HepG2 (cell line): ENCODE data around the gene DMAC1. TPM values are rescaled to one million over a fixed set of nuclear protein-coding genes. Genes with fewer than 3 reads are reported as not detected.

ENCODE experiments used
- ATAC-seq: fragments of 200-7000 bp; cut with Tn5 transposase; 3 replicates; pipeline ENCODE4 v1.9.1; 2020; ENCODE audit warnings: mild to moderate bottlenecking, moderate library complexity
- BruUV-seq: library from RNA; stranded (reverse); fragments of 400-500 nt; replicated peaks from 2 replicates; lab custom pipeline; 2021; lab: Mats Ljungman, UMichigan
- CTCF ChIA-PET: fragments of 300-600 bp; formaldehyde crosslinking; extraction: SDS; loops from one replicate; lab custom pipeline; 2021; ENCODE audit warnings: low total read pairs, inconsistent platforms, low intra/inter-chr PET ratio; lab: Yijun Ruan, JAX
- POLR2A ChIA-PET: fragments of 350-600 bp; sonication (Branson Sonifier 250); formaldehyde crosslinking; loops from one replicate; lab custom pipeline; 2020; ENCODE audit warnings: antibody characterized with exemption, inconsistent platforms; lab: Yijun Ruan, JAX
- DNase-seq: peaks from one replicate; pipeline ENCODE4 v3.0.0-alpha.2; 2015; ENCODE audit warnings: low spot score
- FAIRE-seq: peaks from 3 replicates; lab custom pipeline; 2011; peaks lifted over from hg19 to GRCh38; lab: Jason Lieb, UNC
- H2AFZ ChIP-seq: one replicate; pipeline ENCODE4 v1.6.1; 2011; ENCODE audit warnings: low read length, inconsistent platforms
- H3K27ac ChIP-seq: fragments of 300-600 bp; 3 replicates; pipeline ENCODE4 v1.8.0; 2011; ENCODE audit warnings: mixed run types, mild to moderate bottlenecking, mixed read lengths, low read length, inconsistent platforms; ENCODE audit not compliant: insufficient read depth; ENCODE audit errors: extremely low read length
- H3K27me3 ChIP-seq, 2 experiments: fragments of 200-600 bp in 1 of 2; 2 replicates in 1 of 2; 3 replicates in 1 of 2; pipeline versions ENCODE4 v1.6.0 to v1.8.0; 2011; ENCODE audit warnings: low read length in 2 of 2, mild to moderate bottlenecking in 2 of 2, moderate library complexity in 2 of 2, inconsistent platforms in 1 of 2; ENCODE audit not compliant: insufficient read depth in 2 of 2, control insufficient read depth in 1 of 2
- H3K36me3 ChIP-seq, 2 experiments: fragments of 200-600 bp in 1 of 2; replicated peaks in 1 of 2; 2 replicates in 1 of 2; 3 replicates in 1 of 2; pipeline versions ENCODE4 v1.5.1 to v1.8.0; 2011; ENCODE audit warnings: low read length in 2 of 2, inconsistent platforms in 1 of 2; ENCODE audit not compliant: insufficient read depth in 2 of 2, control insufficient read depth in 1 of 2
- H3K4me1 ChIP-seq: 2 replicates; pipeline ENCODE4 v1.5.1; 2012; ENCODE audit warnings: low read length, inconsistent platforms; ENCODE audit not compliant: insufficient read depth
- H3K4me2 ChIP-seq: 2 replicates; pipeline ENCODE4 v1.6.0; 2011; ENCODE audit warnings: low read depth, low read length, inconsistent platforms
- H3K4me3 ChIP-seq, 3 experiments: fragments of 200-600 bp in 1 of 3; sonication (generic), shearing (Covaris generic) in 1 of 3; replicated peaks in 1 of 3; 2 replicates each; pipeline ENCODE4 v1.5.1; 2011 to 2016; ENCODE audit warnings: low read length in 3 of 3, inconsistent platforms in 2 of 3, low read depth in 2 of 3, mild to moderate bottlenecking in 2 of 3, control low read depth in 1 of 3, mixed read lengths in 1 of 3; ENCODE audit not compliant: insufficient read depth in 1 of 3
- H3K79me2 ChIP-seq: one replicate; pipeline ENCODE4 v1.6.1; 2011; ENCODE audit warnings: low read length, inconsistent platforms; ENCODE audit not compliant: insufficient read depth
- H3K9ac ChIP-seq: 2 replicates; pipeline ENCODE4 v1.6.0; 2011; ENCODE audit warnings: mild to moderate bottlenecking, low read depth, low read length, inconsistent platforms; ENCODE audit not compliant: insufficient read depth
- H3K9me3 ChIP-seq: 2 replicates; pipeline ENCODE4 v1.5.1; 2012; ENCODE audit warnings: mild to moderate bottlenecking, low read length
- H4K20me1 ChIP-seq: 2 replicates; pipeline ENCODE4 v1.6.0; 2011; ENCODE audit warnings: inconsistent platforms, mild to moderate bottlenecking, low read length, moderate library complexity; ENCODE audit not compliant: insufficient read depth
- ARNT ChIP-seq: fragments of 450-650 bp; IDR thresholded peaks from 2 replicates; pipeline ENCODE4 v1.6.1; 2017
- BORCS8-MEF2B ChIP-seq: sonication (generic); formaldehyde crosslinking; IDR thresholded peaks from 2 replicates; pipeline ENCODE4 v1.8.0; 2022; ENCODE audit warnings: mild to moderate bottlenecking, missing genetic modification reagents
- DBP ChIP-seq: sonication (generic); formaldehyde crosslinking; IDR thresholded peaks from 2 replicates; pipeline ENCODE4 v1.4.0; 2020; ENCODE audit warnings: missing genetic modification reagents; ENCODE audit errors: not compliant biosample characterization
- EED ChIP-seq: sonication (generic); formaldehyde crosslinking; IDR thresholded peaks from 2 replicates; pipeline ENCODE4 v1.5.0; 2020; ENCODE audit warnings: mild to moderate bottlenecking, missing genetic modification reagents
- EP300 ChIP-seq, 3 experiments: sonication (generic) in 1 of 3; formaldehyde crosslinking in 1 of 3; IDR thresholded peaks; 2 replicates each; pipeline versions ENCODE4 v1.5.1 to v1.6.1; 2011 to 2020; ENCODE audit warnings: low read depth in 2 of 3, low read length in 2 of 3, borderline replicate concordance in 1 of 3, improper control_type of control experiment in 1 of 3, mild to moderate bottlenecking in 1 of 3, missing genetic modification reagents in 1 of 3, moderate library complexity in 1 of 3
- GPN1 ChIP-seq: sonication (generic); formaldehyde crosslinking; IDR thresholded peaks from 2 replicates; pipeline ENCODE4 v1.5.1; 2020; ENCODE audit warnings: missing genetic modification reagents, borderline replicate concordance
- HDAC6 ChIP-seq: fragments of 200-600 bp; sonication (generic); IDR thresholded peaks from 2 replicates; pipeline ENCODE4 v1.7.0; 2017; ENCODE audit warnings: mild to moderate bottlenecking, antibody characterized with exemption, low read length, low read depth
- KAT8 ChIP-seq: IDR thresholded peaks from 2 replicates; pipeline ENCODE4 v1.6.1; 2016; ENCODE audit warnings: missing genetic modification reagents, missing compliant biosample characterization
- MBNL3 ChIP-seq: fragments of 250-450 bp; sonication (Bioruptor Pico); conservative IDR thresholded peaks from 2 replicates; pipeline ENCODE4 v1.8.0; 2022; ENCODE audit warnings: mild to moderate bottlenecking, inconsistent platforms
- MTA3 ChIP-seq: sonication (generic); formaldehyde crosslinking; IDR thresholded peaks from 2 replicates; pipeline ENCODE4 v1.4.0; 2020; ENCODE audit warnings: missing genetic modification reagents
- REST ChIP-seq, 2 experiments: IDR thresholded peaks; 2 replicates each; pipeline ENCODE4 v1.6.1; 2011 to 2012; ENCODE audit warnings: low read length in 2 of 2, borderline replicate concordance in 1 of 2, low read depth in 1 of 2, mild to moderate bottlenecking in 1 of 2, moderate library complexity in 1 of 2
- SSRP1 ChIP-seq: IDR thresholded peaks from 2 replicates; pipeline ENCODE4 v1.6.1; 2016; ENCODE audit warnings: control low read depth
- TBX2 ChIP-seq: sonication (generic); formaldehyde crosslinking; IDR thresholded peaks from 2 replicates; pipeline ENCODE4 v1.5.0; 2020; ENCODE audit warnings: missing genetic modification reagents, mild to moderate bottlenecking, borderline replicate concordance
- TEAD2 ChIP-seq: sonication (generic); formaldehyde crosslinking; IDR thresholded peaks from 2 replicates; pipeline ENCODE4 v1.9.0; 2021; ENCODE audit warnings: missing genetic modification reagents
- ZNF138 ChIP-seq: sonication (generic); formaldehyde crosslinking; IDR thresholded peaks from 2 replicates; pipeline ENCODE4 v1.5.0; 2020; ENCODE audit warnings: mild to moderate bottlenecking, low read depth, missing genetic modification reagents
- ZNF30 ChIP-seq: sonication (generic); formaldehyde crosslinking; IDR thresholded peaks from 2 replicates; pipeline ENCODE4 v1.5.0; 2020; ENCODE audit warnings: mild to moderate bottlenecking, missing genetic modification reagents
- ZNF607 ChIP-seq: sonication (generic); formaldehyde crosslinking; IDR thresholded peaks from 2 replicates; pipeline ENCODE4 v1.5.1; 2020; ENCODE audit warnings: missing genetic modification reagents, mild to moderate bottlenecking, borderline replicate concordance
- ZNF782 ChIP-seq: sonication (generic); formaldehyde crosslinking; IDR thresholded peaks from 2 replicates; pipeline ENCODE4 v1.4.0; 2020; ENCODE audit warnings: missing genetic modification reagents, mild to moderate bottlenecking, borderline replicate concordance
- ZNF850 ChIP-seq: sonication (generic); formaldehyde crosslinking; conservative IDR thresholded peaks from 2 replicates; pipeline ENCODE4 v1.9.0; 2021; ENCODE audit warnings: mild to moderate bottlenecking, missing genetic modification reagents
- WGBS: methylation state at CpG from one replicate; pipeline ENCODE4 v1.1.6; 2017; ENCODE audit warnings: low lambda C conversion rate; 5-methylcytosine and 5-hydroxymethylcytosine counted together
- in situ Hi-C: cut with HindIII; loops from 2 replicates; pipeline ENCODE4 v1.10.0; 2017; ENCODE audit warnings: low pct_unique_long_range_greater_than_20kb; ENCODE audit not compliant: extremely low pct_ligation_motif_present
- intact Hi-C: fragments of 100-400 bp; cut with micrococcal nuclease; formaldehyde crosslinking; loops from one replicate; pipeline ENCODE4 v1.10.0; 2022; ENCODE audit not compliant: unreplicated experiment
- polyA plus RNA-seq, 8 experiments: library from polyadenylated mRNA; depleted of rRNA in 3 of 8; stranded (reverse) in 7 of 8; unstranded in 1 of 8; fragments of >200 nt; fragmentation: Illumina TruSeq in 4 of 8; extraction: Trizol in 4 of 8; gene quantifications; 2 replicates each; pipeline versions ENCODE4 v1.2.1 to v1.2.3, GENCODE V29; 2011 to 2016; ENCODE audit warnings: low read depth in 4 of 8, missing spikeins in 1 of 8, mixed read lengths in 1 of 8; ENCODE audit not compliant: insufficient read depth in 1 of 8
- total RNA-seq, 5 experiments: library from RNA; depleted of rRNA; stranded (reverse); fragments of >200 nt; fragmentation: Illumina TruSeq; extraction: Trizol; gene quantifications; 2 replicates each; pipeline ENCODE4 v1.2.3, GENCODE V29; 2016; ENCODE audit warnings: low read depth in 1 of 5

The DMAC1 gene
- total and polyA plus RNA-seq, 2 of the 13 experiments (the other 11 are each of a cell fraction or from before 2014, with no cell fraction given) = 44.3 to 72.9 TPM

GRCh38 chr9:7780261-7780988 lies 19.2 kb downstream of the DMAC1 start:
- TF ChIP-seq EP300 (IDR thresholded peaks at IDR 0.05; ENCODE audit: low read depth in 2 of 2, low read length in 2 of 2) (no peak), EP300 (CRISPR knock-in tag; IDR thresholded peaks at IDR 0.05; ENCODE audit: borderline replicate concordance) (no peak), ZNF850 (CRISPR knock-in tag) (no peak), SSRP1 (no peak), MTA3 (no peak), ZNF607 (CRISPR knock-in tag) (no peak), GPN1 (CRISPR knock-in tag) (no peak), DBP (CRISPR knock-in tag) (no peak), KAT8 (CRISPR knock-in tag) (no peak), ARNT (no peak), MBNL3 (no peak), ZNF138 (CRISPR knock-in tag) (no peak), ZNF782 (CRISPR knock-in tag) (no peak), TBX2 (CRISPR knock-in tag) (no peak), BORCS8-MEF2B (CRISPR knock-in tag) (no peak), ZNF30 (CRISPR knock-in tag) (no peak), HDAC6 (no peak), TEAD2 (CRISPR knock-in tag) (no peak), REST (IDR thresholded peaks at IDR 0.05; ENCODE audit: borderline replicate concordance in 1 of 2, low read depth in 1 of 2, low read length in 2 of 2) (no peak), EED (CRISPR knock-in tag) (no peak)

More at GRCh38 chr9:7780261-7780988, 19.2 kb downstream of the DMAC1 start:
- FAIRE-seq (no peak), DNase-seq (no peak), ATAC-seq (no peak)
- in situ Hi-C loops = no loop called here
- H4K20me1 ChIP-seq = no peaks in the 10 kb centered on the region
- 0% methylated on average over 3 of the region's 3 CpGs for WGBS
- H3K9me3 ChIP-seq = no peaks in the 10 kb centered on the region
- no peak overlapping the region for H3K27ac ChIP-seq
- H3K4me2 ChIP-seq = no peak overlapping the region
- H2AFZ ChIP-seq = no peak overlapping the region
- intact Hi-C loops = no loop called here
- POLR2A ChIA-PET = no interaction called here
- no peaks in the 10 kb centered on the region for H3K79me2 ChIP-seq
- no peaks in the 10 kb centered on the region for H3K36me3 ChIP-seq
- no peak overlapping the region for H3K4me3 ChIP-seq
- no TSS peak for BruUV-seq
- CTCF ChIA-PET = no interaction called here
- H3K4me1 ChIP-seq = no peaks in the 10 kb centered on the region
- H3K9ac ChIP-seq = no peak overlapping the region
- no peaks in the 10 kb centered on the region; a peak in 1 of 5 replicates for H3K27me3 ChIP-seq
